Endothelial cell of umbilical vein (primary cell): ENCODE data around the gene BPI.

Experiments used
- CTCF ChIP-seq, 2 donors: IDR thresholded peaks; 1 replicate in 1 of 2; 2 replicates in 1 of 2; pipeline ENCODE4 v1.5.1; 2011; ENCODE audit warnings: low read length in 2 of 2, mild to moderate bottlenecking in 2 of 2, moderate library complexity in 2 of 2, control low read depth in 1 of 2, inconsistent platforms in 1 of 2, low read depth in 1 of 2; ENCODE audit not compliant: insufficient read depth in 1 of 2; ENCODE audit errors: extremely low read depth in 1 of 2
- EZH2 ChIP-seq: IDR thresholded peaks from 2 replicates; pipeline ENCODE4 v1.6.1; 2012; ENCODE audit warnings: borderline replicate concordance, low read depth, mild to moderate bottlenecking, moderate library complexity, low read length, inconsistent platforms; ENCODE audit not compliant: severe bottlenecking
- JUN ChIP-seq: IDR thresholded peaks from 2 replicates; pipeline ENCODE4 v1.6.1; 2011; ENCODE audit warnings: borderline replicate concordance, low read depth; ENCODE audit not compliant: insufficient read length, insufficient read depth
- POLR2AphosphoS5 ChIP-seq: IDR thresholded peaks from 2 replicates; pipeline ENCODE4 v1.6.1; 2012; ENCODE audit warnings: low read depth, mild to moderate bottlenecking, control low read depth, low read length, moderate library complexity; ENCODE audit not compliant: insufficient read depth
- TF ChIP-seq, protein P1 (sequence below): IDR thresholded peaks from 2 replicates; pipeline ENCODE4 v1.6.1; 2011; ENCODE audit not compliant: insufficient read depth, insufficient read length

GRCh38 chr20:38303908-38304379 lies at the start of gene BPI:
- TF ChIP-seq CTCF (IDR thresholded peaks at IDR 0.05; ENCODE audit: extremely low read depth in 1 of 2, insufficient read depth in 1 of 2, low read depth in 1 of 2, low read length in 2 of 2) (no peak), POLR2AphosphoS5 (no peak), JUN (no peak), EZH2 (no peak)
- TF ChIP-seq, protein P1, sequence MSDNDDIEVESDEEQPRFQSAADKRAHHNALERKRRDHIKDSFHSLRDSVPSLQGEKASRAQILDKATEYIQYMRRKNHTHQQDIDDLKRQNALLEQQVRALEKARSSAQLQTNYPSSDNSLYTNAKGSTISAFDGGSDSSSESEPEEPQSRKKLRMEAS = no peak
